HG03565 (cell line): ENCODE measurements around the gene FUT2.

Experiments
- ATAC-seq: cut with Tn5 transposase; IDR thresholded peaks from one replicate; pipeline ENCODE4 v1.9.1; 2021; ENCODE audit warnings: mild to moderate bottlenecking, moderate library complexity; ENCODE audit not compliant: unreplicated experiment

Gene FUT2

DNA sequence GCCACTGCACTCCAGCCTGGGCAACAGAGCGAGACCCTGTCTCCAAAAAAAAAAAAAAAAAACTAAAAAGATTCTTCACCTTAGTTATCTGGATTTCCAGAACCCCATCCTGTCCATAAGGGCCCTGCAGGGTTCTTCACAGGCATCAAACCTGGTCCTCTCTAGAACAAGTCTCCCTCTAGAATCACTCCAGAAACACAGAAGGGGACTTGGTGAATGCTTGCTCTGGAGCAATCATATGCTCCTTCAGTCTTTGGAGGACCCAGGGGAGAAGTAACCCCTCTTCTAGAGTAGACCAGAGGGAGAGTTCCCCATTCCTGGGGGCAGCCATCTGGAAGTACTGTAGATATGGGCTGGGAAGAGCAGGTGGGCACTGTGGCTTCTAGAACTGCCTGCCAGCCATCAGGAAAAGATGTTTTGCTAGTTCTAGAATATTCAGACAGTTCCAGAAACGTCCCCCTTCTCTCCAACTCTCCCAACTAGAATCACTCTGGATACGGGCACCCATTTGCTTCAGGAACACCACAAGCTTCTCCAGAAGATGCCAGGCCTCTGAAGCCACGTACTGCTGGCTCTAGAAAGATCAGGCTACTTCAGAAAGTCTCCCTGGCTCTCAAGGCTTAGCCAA is 53.9 kb downstream of the FUT2 start:
- ATAC-seq: no peak

DNA sequence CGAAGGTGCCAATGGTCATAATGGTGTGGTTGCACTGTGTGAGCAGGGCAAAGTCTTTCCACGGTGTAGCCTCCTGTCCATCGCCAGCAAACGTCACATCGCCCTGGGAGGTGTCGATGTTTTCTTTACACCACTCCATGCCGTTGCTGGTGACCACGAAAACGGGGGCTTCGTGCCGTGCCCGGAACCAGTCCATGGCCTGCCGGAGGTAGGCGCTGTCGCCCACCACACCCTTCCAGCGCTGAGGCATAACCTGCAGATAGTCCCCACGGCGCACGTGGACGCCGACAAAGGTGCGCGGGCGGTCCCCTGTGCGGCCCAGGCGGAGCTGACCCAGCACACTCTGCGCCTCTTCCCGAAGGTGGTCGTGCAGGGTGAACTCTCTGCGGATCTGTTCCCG is 54.6 kb downstream of the FUT2 start:
- no peak for ATAC-seq

- ATAC-seq: no peak
Observed at GRCh38 chr19:48750771-48751504, 55.2 kb downstream of the FUT2 start.

DNA sequence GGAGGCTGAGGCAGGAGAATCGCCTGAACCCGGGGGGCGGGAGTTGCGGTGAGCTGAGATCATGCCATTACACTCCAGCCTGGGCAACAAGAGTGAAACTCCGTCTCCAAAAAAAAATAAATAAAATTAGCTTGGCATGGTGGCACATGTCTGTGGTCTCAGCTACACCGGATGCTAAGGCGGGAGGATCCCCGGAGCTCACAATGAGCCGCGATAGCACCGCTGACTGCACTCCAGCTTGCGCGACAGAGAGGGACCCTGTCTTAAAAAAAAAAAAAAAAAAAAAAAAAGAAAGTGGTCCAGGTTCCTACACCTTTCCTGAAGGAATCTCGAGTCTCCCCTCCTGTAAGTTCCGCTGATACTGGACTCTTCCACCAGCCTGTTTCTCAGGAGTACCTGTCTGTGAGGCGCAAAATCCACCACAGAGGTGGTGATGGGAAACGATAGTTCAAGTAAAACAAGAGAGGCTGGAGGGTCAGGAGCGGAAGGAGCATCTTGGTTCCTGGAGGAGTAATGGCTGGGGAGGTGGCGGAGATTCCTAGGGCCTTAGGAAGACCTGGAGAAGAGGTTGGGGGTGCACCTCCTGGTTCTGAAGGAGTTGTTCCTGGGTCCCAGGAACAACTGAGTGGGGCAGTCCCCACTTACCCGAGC is 56.2 kb downstream of the FUT2 start:
- ATAC-seq: no peak

DNA sequence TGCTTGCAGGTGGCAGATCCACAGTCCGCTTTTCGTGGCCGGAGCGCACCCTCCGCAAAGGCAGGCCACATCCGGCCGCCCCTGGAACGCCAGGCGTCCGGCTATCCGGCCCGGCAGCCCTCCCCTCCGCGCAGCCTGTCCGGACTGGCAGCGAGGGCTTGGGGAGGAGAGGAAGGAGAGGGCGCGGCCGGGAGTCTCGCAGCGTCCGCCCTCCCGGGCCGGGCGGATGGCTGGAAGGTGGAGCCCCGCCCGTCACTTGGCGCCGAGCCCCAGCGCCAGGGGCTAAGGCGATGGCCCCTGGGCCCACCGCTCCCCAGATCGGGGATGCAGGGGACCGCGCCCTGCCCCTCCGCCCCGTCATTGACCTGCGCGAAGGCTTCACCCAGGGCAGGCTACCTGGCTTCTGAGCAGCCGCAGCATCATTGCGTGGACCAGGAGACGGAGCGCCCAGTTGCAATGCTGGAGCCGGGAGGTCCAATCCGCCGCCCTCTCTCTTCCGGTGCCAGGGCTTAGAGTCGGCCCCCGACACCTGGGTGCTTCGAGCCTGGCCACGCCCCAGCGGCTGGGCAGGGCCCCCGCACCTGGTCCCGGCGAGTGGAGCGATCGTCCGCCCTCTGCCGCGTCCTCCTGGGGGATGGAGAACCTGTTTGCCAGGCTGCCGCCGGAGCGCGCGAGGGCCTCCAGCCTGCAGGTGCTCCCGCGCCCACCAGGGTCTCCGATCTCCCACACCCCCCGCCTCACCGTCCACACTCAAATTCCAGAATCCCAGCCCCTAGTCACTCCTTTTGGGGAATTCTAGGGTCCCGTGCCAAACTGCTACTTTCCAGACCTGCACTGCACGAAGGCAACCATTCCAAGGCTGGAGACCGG is 57.0 kb downstream of the FUT2 start, which contains the start of gene FUT1:
Gene FUT1 (minus strand): TSS at position 146 of the 870 bp plus-strand sequence. CDS start 1,360 bp downstream, outside the sequence.
- ATAC-seq: no peak

DNA sequence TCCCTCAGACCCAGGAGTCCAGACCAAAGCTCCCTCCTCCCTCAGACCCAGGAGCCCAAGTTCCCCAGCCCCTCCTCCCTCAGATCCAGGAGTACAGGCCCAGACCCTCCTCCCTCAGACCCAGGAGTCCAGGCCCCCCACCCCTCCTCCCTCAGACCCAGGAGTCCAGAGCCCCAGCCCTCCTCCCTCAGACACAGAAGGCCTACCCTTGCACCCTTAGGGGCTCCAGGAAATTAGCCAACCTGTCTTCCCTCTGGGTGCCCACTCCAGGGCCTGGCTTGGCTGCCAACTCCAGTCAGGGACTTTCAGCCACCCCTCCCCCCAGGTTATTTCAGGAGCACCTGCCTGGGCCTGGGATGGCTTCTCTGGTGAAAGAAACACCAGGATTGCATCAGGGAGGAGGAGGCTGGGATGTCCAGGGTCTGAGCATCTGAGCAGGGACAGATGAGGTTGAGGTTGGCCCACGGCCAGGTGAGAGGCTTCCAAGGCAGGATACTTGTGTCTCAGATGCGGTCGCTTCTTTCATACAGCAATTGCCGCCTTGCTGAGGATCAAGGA is 59.4 kb downstream of the FUT2 start, which contains the start of gene FGF21:
Gene FGF21 (plus strand): TSS at position 441 of the 558 bp plus-strand sequence. CDS start 713 bp downstream, outside the sequence.
- ATAC-seq: no peak
